ENCODE results near the gene ZNF236.

Gene ZNF236

GRCh38 chr18:76908277-76908676, 85.9 kb downstream of the ZNF236 start:
- no peak for DNase-seq (ENCODE audit: low read depth in 2 of 2)

GRCh38 chr18:76909439-76909838, 87.1 kb downstream of the ZNF236 start:
- DNase-seq (ENCODE audit: low read depth in 2 of 2), result no peak

- DNase-seq (ENCODE audit: low read depth in 2 of 2), result no peak
Measured at GRCh38 chr18:76911440-76911839, 89.1 kb downstream of the ZNF236 start.

- no peak for DNase-seq (ENCODE audit: low read depth in 2 of 2)
Measured at GRCh38 chr18:76913583-76913982, 91.2 kb downstream of the ZNF236 start.

- no peak for DNase-seq (ENCODE audit: low read depth in 2 of 2)
Measured at GRCh38 chr18:76914314-76914713, 92.0 kb downstream of the ZNF236 start.

- no peak for DNase-seq (ENCODE audit: low read depth in 2 of 2)
Measured at GRCh38 chr18:76914796-76915195, 92.4 kb downstream of the ZNF236 start.

- DNase-seq (ENCODE audit: low read depth in 2 of 2), result no peak
Measured at GRCh38 chr18:76915456-76915855, 93.1 kb downstream of the ZNF236 start.

- no peak for DNase-seq (ENCODE audit: low read depth in 2 of 2)
Measured at GRCh38 chr18:76920974-76921373, 98.6 kb downstream of the ZNF236 start.

GRCh38 chr18:76922107-76922506, 99.8 kb downstream of the ZNF236 start:
- DNase-seq (ENCODE audit: low read depth in 2 of 2), result no peak

- no peak for DNase-seq (ENCODE audit: low read depth in 2 of 2)
Measured at GRCh38 chr18:76923485-76924085, 101.2 kb downstream of the ZNF236 start.

- DNase-seq (ENCODE audit: low read depth in 2 of 2), result no peak
Measured at GRCh38 chr18:76925501-76925900, 103.1 kb downstream of the ZNF236 start.

- DNase-seq (ENCODE audit: low read depth in 2 of 2), result no peak
Measured at GRCh38 chr18:76927223-76927725, 104.9 kb downstream of the ZNF236 start.

- no peak for DNase-seq (ENCODE audit: low read depth in 2 of 2)
Measured at GRCh38 chr18:76928179-76928868, 106.0 kb downstream of the ZNF236 start.

- DNase-seq (ENCODE audit: low read depth in 2 of 2), result no peak
Measured at GRCh38 chr18:76931171-76931570, 108.8 kb downstream of the ZNF236 start.

GRCh38 chr18:76932026-76932819, 109.9 kb downstream of the ZNF236 start:
- DNase-seq (ENCODE audit: low read depth in 2 of 2), result no peak

GRCh38 chr18:76935722-76936337, 113.5 kb downstream of the ZNF236 start:
- DNase-seq (ENCODE audit: low read depth in 2 of 2), result no peak

GRCh38 chr18:76936877-76937276, 114.5 kb downstream of the ZNF236 start:
- DNase-seq (ENCODE audit: low read depth in 2 of 2), result no peak

GRCh38 chr18:76937597-76937996, 115.2 kb downstream of the ZNF236 start:
- no peak for DNase-seq (ENCODE audit: low read depth in 2 of 2)

GRCh38 chr18:76938619-76939018, 116.3 kb downstream of the ZNF236 start:
- DNase-seq (ENCODE audit: low read depth in 2 of 2), result no peak

GRCh38 chr18:76941284-76941683, 118.9 kb downstream of the ZNF236 start:
- DNase-seq (ENCODE audit: low read depth in 2 of 2), result no peak

GRCh38 chr18:76943542-76944339, 121.4 kb downstream of the ZNF236 start:
- DNase-seq (ENCODE audit: low read depth in 2 of 2), result peak; percentile 45 to 48

Measured in fibroblast of skin of left biceps (primary cell).